Lung (tissue), 12 donors: ENCODE results near the gene CCDC9B. TPM values are rescaled to one million over a fixed set of nuclear protein-coding genes. Genes with fewer than 3 reads are reported as not detected.
A peak's percentile ranks its signal among the peaks of the same experiment; 100 is the strongest.

Experiments used
- ATAC-seq: fragments of 200-7000 bp; cut with Tn5 transposase; one replicate; pipeline ENCODE4 v1.9.1; 2020; ENCODE audit warnings: moderate number of reproducible peaks; ENCODE audit not compliant: insufficient read depth, low FRiP score
- DNase-seq, 3 donors: peaks; one replicate each; pipeline ENCODE4 v3.0.0-alpha.2; 2013 to 2017
- H3K27ac ChIP-seq, 2 donors: one replicate each; pipeline ENCODE4 v1.5.1; 2013; ENCODE audit warnings: mild to moderate bottlenecking in 2 of 2, moderate library complexity in 2 of 2, control low read depth in 1 of 2, inconsistent platforms in 1 of 2, low read depth in 1 of 2, low read length in 1 of 2
- H3K27me3 ChIP-seq, 3 donors: one replicate each; pipeline ENCODE4 v1.5.1; 2013; ENCODE audit warnings: low read length in 2 of 3; ENCODE audit not compliant: control insufficient read depth in 3 of 3, insufficient read depth in 3 of 3
- H3K36me3 ChIP-seq, 4 donors: one replicate each; pipeline ENCODE4 v1.5.1; 2013; ENCODE audit warnings: low read length in 4 of 4, mild to moderate bottlenecking in 1 of 4, moderate library complexity in 1 of 4; ENCODE audit not compliant: control insufficient read depth in 4 of 4, insufficient read depth in 4 of 4
- H3K4me1 ChIP-seq, 5 donors: one replicate each; pipeline ENCODE4 v1.5.1; 2013; ENCODE audit warnings: low read length in 5 of 5, mild to moderate bottlenecking in 2 of 5, moderate library complexity in 1 of 5; ENCODE audit not compliant: control insufficient read depth in 5 of 5, insufficient read depth in 5 of 5
- H3K4me3 ChIP-seq: one replicate; pipeline ENCODE4 v1.5.1; 2013; ENCODE audit warnings: mild to moderate bottlenecking, control low read depth, moderate library complexity
- H3K9ac ChIP-seq, 2 donors: one replicate each; pipeline ENCODE4 v1.5.1; 2013; ENCODE audit warnings: low read length in 2 of 2, control low read depth in 1 of 2; ENCODE audit not compliant: insufficient read depth in 1 of 2
- H3K9me3 ChIP-seq, 4 donors: one replicate each; pipeline ENCODE4 v1.5.1; 2013; ENCODE audit warnings: low read length in 3 of 4, mild to moderate bottlenecking in 1 of 4, moderate library complexity in 1 of 4; ENCODE audit not compliant: control insufficient read depth in 4 of 4, insufficient read depth in 3 of 4
- CTCF ChIP-seq: IDR thresholded peaks from 2 replicates; pipeline ENCODE4 v1.5.1; 2012; ENCODE audit warnings: mild to moderate bottlenecking; ENCODE audit errors: control extremely low read depth, extremely low read depth
- WGBS, 2 donors: extraction: QIAGEN DNeasy Blood & Tissue Kit; methylation state at CpG; one replicate each; pipeline ENCODE4 v1.1.7; 2013; 5-methylcytosine and 5-hydroxymethylcytosine counted together
- polyA plus RNA-seq, 2 donors: library from polyadenylated mRNA; stranded (reverse); fragments of 200-250 nt; gene quantifications; one replicate each; pipeline ENCODE4 v1.2.1, GENCODE V29; 2013
- total RNA-seq, 2 donors: library from RNA; depleted of rRNA in 1 of 2; stranded (reverse); fragments of >200 nt in 1 of 2; gene quantifications; one replicate each; pipeline ENCODE4 v1.2.1, GENCODE V29; 2014 to 2021
- donor health status: control.
- donor health status: control.
- donor health status: Bipolar disorder and iron deficiency.
- donor health status: healthy.
- donor health status: DM: yes; HTN: yes; CAD: no.

Gene CCDC9B
- total and polyA plus RNA-seq, 4 donors, result 4.4 to 42.1 (median 14.9) TPM

GRCh38 chr15:40310993-40311392 lies 29.7 kb downstream of the CCDC9B start:
- ATAC-seq, result no peak
- Histone ChIP-seq H3K36me3 (no peaks in the 10 kb centered on the region), H3K9ac (no peak overlapping the region), H3K9me3 (no peaks in the 10 kb centered on the region), H3K27me3 (peaks cover 0 to 7% (median 0%) of the 10 kb centered on the region in 3 donors), H3K27ac (no peak overlapping the region), H3K4me1 (peaks cover 0 to 11% (median 7%) of the 10 kb centered on the region in 5 donors), H3K4me3 (no peak overlapping the region)
- TF ChIP-seq CTCF, result no peak
- DNase-seq, result no peak
- WGBS, 2 donors, result 76 to 85% methylated on average over 3 of the region's 3 CpGs

DNA sequence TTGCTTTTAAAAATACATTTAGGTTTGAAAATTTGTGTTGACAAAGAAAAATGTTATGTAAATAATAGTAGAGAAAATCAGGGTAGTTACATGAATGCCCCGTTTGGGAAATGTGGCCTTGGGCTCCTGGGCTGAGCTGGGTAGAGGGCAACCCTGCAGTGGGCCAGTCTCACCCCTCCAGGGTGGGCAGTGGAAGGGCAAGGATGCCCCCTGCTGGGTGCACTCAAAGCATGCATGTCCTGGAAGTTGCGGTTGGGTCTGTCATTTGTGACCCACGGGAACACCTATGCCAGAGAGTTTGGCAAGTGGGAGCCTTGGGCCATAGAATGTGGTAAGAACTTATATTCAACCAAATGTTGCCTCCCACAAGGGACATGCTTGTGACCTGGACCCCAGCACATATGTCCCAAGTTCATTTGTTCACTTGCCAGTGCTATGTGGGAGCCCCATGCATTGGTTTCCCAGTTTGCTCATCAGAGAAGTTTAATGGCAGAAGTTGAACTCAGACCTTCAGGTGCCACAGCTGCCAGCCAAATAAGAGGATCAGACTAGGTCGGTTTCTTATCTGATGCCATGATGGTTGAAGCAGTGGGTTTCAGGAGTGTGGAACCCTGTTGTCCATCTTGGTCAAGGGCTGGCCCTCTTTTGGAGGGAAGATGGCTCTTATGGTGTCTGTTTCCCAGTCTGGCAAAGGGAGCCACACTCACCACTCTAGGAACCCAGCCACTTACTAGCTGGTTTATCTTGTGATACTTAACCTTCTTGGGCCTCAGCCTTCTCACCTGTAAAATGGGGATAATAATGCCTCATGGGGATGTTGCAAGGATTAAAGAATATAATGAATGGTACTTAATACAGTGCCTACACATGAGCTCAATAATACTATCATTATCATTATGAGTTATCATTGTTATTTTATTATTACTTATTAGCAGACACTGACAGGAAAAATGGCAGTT lies 30.5 kb downstream of the CCDC9B start:
- WGBS, 2 donors, result 18 to 29% methylated on average over 4 of the region's 4 CpGs
- Histone ChIP-seq H3K9ac (no peak overlapping the region), H3K4me3 (no peak overlapping the region), H3K36me3 (no peaks in the 10 kb centered on the region), H3K27ac (no peak overlapping the region), H3K27me3 (peaks cover 0 to 7% (median 0%) of the 10 kb centered on the region in 3 donors), H3K4me1 (peaks cover 0 to 11% (median 7%) of the 10 kb centered on the region in 5 donors), H3K9me3 (no peaks in the 10 kb centered on the region)
- peak; percentile 51 to 68 (median 59) for DNase-seq
- TF ChIP-seq CTCF, result peak; percentile 53
- ATAC-seq, result no peak

GRCh38 chr15:40309344-40309862 lies 31.3 kb downstream of the CCDC9B start:
- DNase-seq, result no peak
- TF ChIP-seq CTCF, result no peak
- 38 to 68% methylated on average over 8 of the region's 8 CpGs for WGBS, 2 donors
- Histone ChIP-seq H3K9me3 (no peaks in the 10 kb centered on the region), H3K27ac (no peak overlapping the region), H3K4me3 (no peak overlapping the region), H3K27me3 (peaks cover 0 to 7% (median 0%) of the 10 kb centered on the region in 3 donors), H3K36me3 (no peaks in the 10 kb centered on the region), H3K4me1 (peaks cover 0 to 11% (median 3%) of the 10 kb centered on the region in 5 donors), H3K9ac (no peak overlapping the region)
- ATAC-seq, result no peak
